Measurements from ENCODE around the gene MMS22L. TPM values are rescaled to one million over a fixed set of nuclear protein-coding genes. Genes with fewer than 3 reads are reported as not detected.

Gene MMS22L
- total RNA-seq, 1 donor from 2014 or later = 9.4 TPM

DNA sequence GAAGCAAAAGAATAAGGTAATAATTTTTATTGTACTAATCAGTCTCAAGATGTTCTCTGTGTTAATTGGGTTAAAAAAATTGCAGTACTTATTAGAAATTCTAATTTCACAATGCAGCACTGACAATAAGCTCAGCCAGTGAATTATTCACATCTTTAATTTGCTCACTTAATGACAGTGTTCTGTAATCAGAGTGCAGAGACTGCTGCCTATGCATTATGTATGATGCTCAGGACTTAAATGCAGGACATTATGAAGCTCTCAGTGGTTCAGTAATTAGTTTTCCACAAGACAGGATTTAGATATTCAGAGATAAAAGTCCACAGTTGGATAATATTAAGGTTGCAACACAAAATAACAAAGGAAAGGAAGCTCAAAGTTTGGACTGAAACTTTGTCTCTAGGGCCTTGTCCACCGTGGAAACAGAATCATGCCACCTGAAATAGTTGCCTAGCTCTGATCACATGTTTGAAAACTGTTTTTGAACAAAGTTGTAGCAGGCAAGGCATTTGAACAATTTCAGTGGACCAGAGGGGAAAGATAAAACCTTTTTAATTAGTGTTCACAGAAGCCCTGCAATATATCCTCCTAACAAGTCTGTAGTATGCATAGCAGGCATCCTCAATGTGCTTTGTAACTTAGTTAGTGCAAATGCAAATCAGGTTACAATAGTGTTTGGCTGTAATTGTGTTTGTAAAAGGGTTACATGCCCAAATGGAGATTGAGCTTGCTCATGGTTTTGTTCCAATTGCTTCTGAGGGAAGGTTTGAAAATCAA is 23.7 kb upstream of the MMS22L start:
- no peak for DNase-seq (ENCODE audit: low read depth)
- Histone ChIP-seq H3K36me3 (ENCODE audit: control insufficient read depth, insufficient read depth, low read length) (no peaks in the 10 kb centered on the region), H3K4me3 (ENCODE audit: low read depth, low read length) (no peak overlapping the region), H3K27me3 (ENCODE audit: control insufficient read depth, insufficient read depth, low read length) (no peaks in the 10 kb centered on the region)
- TF ChIP-seq, protein P1, sequence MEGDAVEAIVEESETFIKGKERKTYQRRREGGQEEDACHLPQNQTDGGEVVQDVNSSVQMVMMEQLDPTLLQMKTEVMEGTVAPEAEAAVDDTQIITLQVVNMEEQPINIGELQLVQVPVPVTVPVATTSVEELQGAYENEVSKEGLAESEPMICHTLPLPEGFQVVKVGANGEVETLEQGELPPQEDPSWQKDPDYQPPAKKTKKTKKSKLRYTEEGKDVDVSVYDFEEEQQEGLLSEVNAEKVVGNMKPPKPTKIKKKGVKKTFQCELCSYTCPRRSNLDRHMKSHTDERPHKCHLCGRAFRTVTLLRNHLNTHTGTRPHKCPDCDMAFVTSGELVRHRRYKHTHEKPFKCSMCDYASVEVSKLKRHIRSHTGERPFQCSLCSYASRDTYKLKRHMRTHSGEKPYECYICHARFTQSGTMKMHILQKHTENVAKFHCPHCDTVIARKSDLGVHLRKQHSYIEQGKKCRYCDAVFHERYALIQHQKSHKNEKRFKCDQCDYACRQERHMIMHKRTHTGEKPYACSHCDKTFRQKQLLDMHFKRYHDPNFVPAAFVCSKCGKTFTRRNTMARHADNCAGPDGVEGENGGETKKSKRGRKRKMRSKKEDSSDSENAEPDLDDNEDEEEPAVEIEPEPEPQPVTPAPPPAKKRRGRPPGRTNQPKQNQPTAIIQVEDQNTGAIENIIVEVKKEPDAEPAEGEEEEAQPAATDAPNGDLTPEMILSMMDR (IDR thresholded peaks at IDR 0.05; ENCODE audit: insufficient read depth, low read length, poor library complexity, severe bottlenecking) = no peak

DNA sequence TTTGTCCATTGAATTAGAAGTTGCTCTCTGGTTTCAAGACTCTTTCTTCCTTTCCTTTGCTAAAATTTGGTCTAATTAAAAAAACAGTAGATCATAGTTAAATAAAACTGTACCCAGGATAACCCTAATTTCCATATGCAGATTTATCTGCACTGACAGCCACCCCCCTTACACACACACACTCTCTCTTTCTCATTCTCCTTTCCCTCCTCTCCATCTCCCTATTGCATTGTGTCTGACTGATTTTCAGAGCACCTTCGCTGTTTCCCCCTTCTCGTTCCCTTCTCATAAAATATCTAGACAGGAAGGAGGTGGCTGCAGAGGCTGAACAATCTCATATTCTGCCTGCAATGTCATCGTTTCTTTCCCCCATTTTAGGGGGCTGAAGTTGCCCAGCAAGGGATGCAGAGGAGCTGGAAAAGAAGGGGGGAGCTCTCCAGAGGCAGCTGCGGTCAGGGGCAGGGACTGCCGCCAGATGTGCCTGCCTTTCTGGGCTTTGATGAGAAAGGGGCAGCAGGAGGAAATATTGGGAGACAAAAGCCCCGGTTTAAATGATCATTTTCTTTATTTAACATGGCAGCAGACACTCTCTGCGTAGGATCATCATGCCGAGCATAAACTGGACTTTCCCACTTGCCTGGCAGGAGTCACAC is 22.5 kb upstream of the MMS22L start:
- Histone ChIP-seq H3K27me3 (ENCODE audit: control insufficient read depth, insufficient read depth, low read length) (no peaks in the 10 kb centered on the region), H3K4me3 (ENCODE audit: low read depth, low read length) (no peak overlapping the region), H3K36me3 (ENCODE audit: control insufficient read depth, insufficient read depth, low read length) (no peaks in the 10 kb centered on the region)
- DNase-seq (ENCODE audit: low read depth) = no peak
- TF ChIP-seq, protein P1 (IDR thresholded peaks at IDR 0.05; ENCODE audit: insufficient read depth, low read length, poor library complexity, severe bottlenecking) = no peak

DNA sequence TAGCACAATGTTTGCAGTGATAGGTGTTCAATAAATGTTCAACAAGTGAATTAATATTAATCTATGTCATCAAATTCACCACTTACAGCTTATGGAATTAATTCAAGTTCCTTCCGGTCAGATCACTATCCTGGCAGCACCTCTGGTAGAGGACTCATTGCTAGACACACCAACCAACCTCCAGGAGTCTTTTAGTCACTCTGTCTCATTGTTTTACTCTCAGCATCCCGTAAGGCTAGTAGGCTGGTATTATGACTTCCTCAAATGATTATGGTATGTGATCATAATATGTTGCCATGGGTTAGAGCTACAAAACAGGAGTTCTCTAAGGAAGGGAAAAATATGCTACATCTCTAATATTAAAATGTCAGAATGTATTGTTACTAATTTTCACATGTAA is 21.7 kb upstream of the MMS22L start:
- Histone ChIP-seq H3K36me3 (ENCODE audit: control insufficient read depth, insufficient read depth, low read length) (no peaks in the 10 kb centered on the region), H3K4me3 (ENCODE audit: low read depth, low read length) (no peak overlapping the region), H3K27me3 (ENCODE audit: control insufficient read depth, insufficient read depth, low read length) (no peaks in the 10 kb centered on the region)
- no peak for DNase-seq (ENCODE audit: low read depth)
- TF ChIP-seq, protein P1 (IDR thresholded peaks at IDR 0.05; ENCODE audit: insufficient read depth, low read length, poor library complexity, severe bottlenecking) = no peak

DNA sequence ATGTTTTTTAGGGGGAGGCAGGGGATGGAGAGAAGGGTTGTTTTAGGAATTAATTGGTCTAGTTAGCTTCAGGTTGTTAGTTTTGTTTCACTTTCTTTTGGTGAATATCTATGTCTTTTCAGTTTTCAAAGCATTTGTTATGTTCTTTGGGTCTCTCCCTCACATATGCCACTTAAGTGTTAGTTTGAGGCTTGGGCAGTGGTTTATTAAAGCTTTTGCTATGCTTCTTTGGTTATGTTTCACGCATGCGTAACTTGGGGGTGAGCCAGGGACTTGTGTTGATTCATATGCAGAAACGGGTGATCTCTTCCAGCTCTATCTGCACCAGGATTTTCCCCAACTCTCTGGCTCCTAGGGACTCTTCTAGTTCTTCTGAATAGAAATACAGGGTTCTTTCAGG is 11.4 kb upstream of the MMS22L start:
- no peak for DNase-seq (ENCODE audit: low read depth)
- Histone ChIP-seq H3K36me3 (ENCODE audit: control insufficient read depth, insufficient read depth, low read length) (no peaks in the 10 kb centered on the region), H3K4me3 (ENCODE audit: low read depth, low read length) (no peak overlapping the region), H3K27me3 (ENCODE audit: control insufficient read depth, insufficient read depth, low read length) (no peaks in the 10 kb centered on the region)
- TF ChIP-seq, protein P1 (IDR thresholded peaks at IDR 0.05; ENCODE audit: insufficient read depth, low read length, poor library complexity, severe bottlenecking) = no peak

DNA sequence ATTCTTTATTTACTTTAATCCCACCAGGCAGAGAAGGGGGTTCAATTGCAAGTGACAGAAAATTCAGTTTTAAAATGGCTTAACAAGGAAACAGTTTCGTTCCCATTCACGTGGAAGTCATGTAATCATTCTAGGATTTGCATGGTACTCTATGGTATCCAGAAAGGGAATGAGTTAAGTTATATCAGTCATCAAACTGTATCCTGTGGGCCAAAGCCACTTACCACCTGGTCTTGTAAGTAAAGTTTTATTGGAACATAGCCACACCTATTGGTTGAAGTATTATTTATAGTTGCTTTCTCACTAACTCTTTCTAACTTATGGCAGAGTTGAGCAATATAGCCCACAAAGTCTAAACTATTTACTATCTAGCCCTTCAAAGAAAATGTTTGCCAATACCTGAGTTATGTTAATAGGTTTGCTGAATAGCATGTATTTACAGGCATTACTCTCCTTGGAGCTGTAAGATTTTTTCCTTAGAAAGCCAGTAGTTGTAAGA is 10.2 kb upstream of the MMS22L start:
- no peak for DNase-seq (ENCODE audit: low read depth)
- Histone ChIP-seq H3K27me3 (ENCODE audit: control insufficient read depth, insufficient read depth, low read length) (no peaks in the 10 kb centered on the region), H3K4me3 (ENCODE audit: low read depth, low read length) (no peak overlapping the region), H3K36me3 (ENCODE audit: control insufficient read depth, insufficient read depth, low read length) (no peaks in the 10 kb centered on the region)
- TF ChIP-seq, protein P1 (IDR thresholded peaks at IDR 0.05; ENCODE audit: insufficient read depth, low read length, poor library complexity, severe bottlenecking) = no peak
